Ectodermal cell (in vitro differentiated cells): ENCODE measurements around the gene INO80B.

Experiments used
- H3K27ac ChIP-seq: 2 replicates; pipeline ENCODE4 v1.7.0; 2013; ENCODE audit warnings: mild to moderate bottlenecking, low read depth, low read length; ENCODE audit not compliant: insufficient read depth, poor library complexity, severe bottlenecking
- H3K27me3 ChIP-seq: 2 replicates; pipeline ENCODE4 v1.7.0; 2013; ENCODE audit warnings: mild to moderate bottlenecking, low read length; ENCODE audit not compliant: insufficient read depth, control insufficient read depth, poor library complexity, severe bottlenecking
- H3K36me3 ChIP-seq: one replicate; pipeline ENCODE4 v1.7.0; 2013; ENCODE audit warnings: low read length; ENCODE audit not compliant: control insufficient read depth, insufficient read depth
- H3K4me1 ChIP-seq: one replicate; pipeline ENCODE4 v1.7.0; 2013; ENCODE audit warnings: low read length; ENCODE audit not compliant: control insufficient read depth, insufficient read depth
- H3K4me3 ChIP-seq: 2 replicates; pipeline ENCODE4 v1.7.0; 2013; ENCODE audit warnings: low read depth, low read length, control low read depth; ENCODE audit not compliant: insufficient read depth
- H3K9me3 ChIP-seq: 2 replicates; pipeline ENCODE4 v1.7.0; 2013; ENCODE audit warnings: mild to moderate bottlenecking, low read length, moderate library complexity; ENCODE audit not compliant: control insufficient read depth
- WGBS, 2 experiments: methylation state at CpG; one replicate each; pipeline ENCODE4 v1.1.7; 2013; ENCODE audit warnings: missing lambda C conversion rate in 2 of 2; 5-methylcytosine and 5-hydroxymethylcytosine counted together

Gene INO80B

GRCh38 chr2:74425523-74425922 is 29.4 kb upstream of the INO80B start:
- no peaks in the 10 kb centered on the region for H3K9me3 ChIP-seq
- H3K27me3 ChIP-seq, result peaks cover 1% of the 10 kb centered on the region
- H3K4me1 ChIP-seq, result peaks cover 5% of the 10 kb centered on the region
- 94 to 95% methylated on average over 7 of the region's 7 CpGs for WGBS, 2 experiments
- H3K36me3 ChIP-seq, result peaks cover 24% of the 10 kb centered on the region
- H3K4me3 ChIP-seq, result no peak overlapping the region
- no peak overlapping the region for H3K27ac ChIP-seq

- Histone ChIP-seq H3K4me1 (peaks cover 3% of the 10 kb centered on the region), H3K9me3 (no peaks in the 10 kb centered on the region), H3K27ac (no peak overlapping the region), H3K27me3 (no peaks in the 10 kb centered on the region), H3K4me3 (no peak overlapping the region), H3K36me3 (peaks cover 24% of the 10 kb centered on the region)
- 89% methylated on average over 14 of the region's 14 CpGs for WGBS, 2 experiments
These were observed 28.6 kb upstream of the INO80B start for GRCh38 chr2:74426181-74426758.

- Histone ChIP-seq H3K4me3 (no peak overlapping the region), H3K4me1 (peaks cover 3% of the 10 kb centered on the region), H3K27ac (no peak overlapping the region), H3K36me3 (peaks cover 28% of the 10 kb centered on the region), H3K9me3 (no peaks in the 10 kb centered on the region), H3K27me3 (no peaks in the 10 kb centered on the region)
- 90 to 95% methylated on average over 3 of the region's 3 CpGs for WGBS, 2 experiments
These were observed 27.3 kb upstream of the INO80B start for GRCh38 chr2:74427551-74427950.

GRCh38 chr2:74428675-74429074 is 26.2 kb upstream of the INO80B start:
- H3K4me3 ChIP-seq, result no peak overlapping the region
- no peaks in the 10 kb centered on the region for H3K9me3 ChIP-seq
- H3K36me3 ChIP-seq, result peaks cover 31% of the 10 kb centered on the region
- no peak overlapping the region for H3K27ac ChIP-seq
- no peaks in the 10 kb centered on the region for H3K27me3 ChIP-seq
- no peaks in the 10 kb centered on the region for H3K4me1 ChIP-seq
- 93 to 96% methylated on average over 5 of the region's 5 CpGs for WGBS, 2 experiments

- peaks cover 31% of the 10 kb centered on the region for H3K36me3 ChIP-seq
- no peaks in the 10 kb centered on the region for H3K27me3 ChIP-seq
- no peak overlapping the region for H3K4me3 ChIP-seq
- H3K9me3 ChIP-seq, result no peaks in the 10 kb centered on the region
- no peaks in the 10 kb centered on the region for H3K4me1 ChIP-seq
- 93 to 95% methylated on average over 18 of the region's 18 CpGs for WGBS, 2 experiments
- no peak overlapping the region for H3K27ac ChIP-seq
These were observed 25.1 kb upstream of the INO80B start for GRCh38 chr2:74429487-74430451.

- WGBS, 2 experiments, result 94 to 95% methylated on average over 11 of the region's 11 CpGs
- no peaks in the 10 kb centered on the region for H3K9me3 ChIP-seq
- peaks cover 25% of the 10 kb centered on the region for H3K36me3 ChIP-seq
- H3K27me3 ChIP-seq, result no peaks in the 10 kb centered on the region
- no peak overlapping the region for H3K4me3 ChIP-seq
- H3K27ac ChIP-seq, result no peak overlapping the region
- no peaks in the 10 kb centered on the region for H3K4me1 ChIP-seq
These were observed 24.4 kb upstream of the INO80B start for GRCh38 chr2:74430502-74430901.

- 95% methylated on average over 43 of the region's 43 CpGs for WGBS, 2 experiments
These were observed 18.6 kb upstream of the INO80B start for GRCh38 chr2:74436111-74436805.

GRCh38 chr2:74436848-74437695 is 17.8 kb upstream of the INO80B start:
- Histone ChIP-seq H3K27ac (no peak overlapping the region), H3K27me3 (peaks cover 13% of the 10 kb centered on the region), H3K4me1 (peaks cover 22% of the 10 kb centered on the region), H3K36me3 (peaks cover 7% of the 10 kb centered on the region), H3K9me3 (no peaks in the 10 kb centered on the region), H3K4me3 (no peak overlapping the region)
- 76 to 80% methylated on average over 5 to 6 of the region's 6 CpGs for WGBS, 2 experiments

More at GRCh38 chr2:74436111-74436805, 18.6 kb upstream of the INO80B start:
- H3K27me3 ChIP-seq, result peaks cover 5% of the 10 kb centered on the region
- no peaks in the 10 kb centered on the region for H3K9me3 ChIP-seq
- no peak overlapping the region for H3K4me3 ChIP-seq
- H3K4me1 ChIP-seq, result peaks cover 17% of the 10 kb centered on the region
- H3K36me3 ChIP-seq, result peaks cover 7% of the 10 kb centered on the region
- no peak overlapping the region for H3K27ac ChIP-seq

- H3K4me3 ChIP-seq, result no peak overlapping the region
- no peaks in the 10 kb centered on the region for H3K9me3 ChIP-seq
- peaks cover 23% of the 10 kb centered on the region for H3K27me3 ChIP-seq
- no peaks in the 10 kb centered on the region for H3K36me3 ChIP-seq
- peaks cover 27% of the 10 kb centered on the region for H3K4me1 ChIP-seq
- WGBS, 2 experiments, result 90 to 91% methylated on average over 1 of the region's 1 CpG
- no peak overlapping the region for H3K27ac ChIP-seq
These were observed 16.6 kb upstream of the INO80B start for GRCh38 chr2:74438248-74438647.
